HL-60 (cell line): ENCODE data around the gene DUOX2.
A peak's percentile ranks its signal among the peaks of the same experiment; 100 is the strongest.

Source experiments
- DNase-seq, 2 experiments: peaks; one replicate each; pipeline ENCODE4 v3.0.0-alpha.2; 2010 to 2020; ENCODE audit warnings: low read depth in 1 of 2, low spot score in 1 of 2
- H3K27ac ChIP-seq: fragments of 250-450 bp; sonication (Bioruptor Pico); replicated peaks from 2 replicates; pipeline ENCODE4 v1.5.1; 2020; ENCODE audit warnings: mild to moderate bottlenecking, moderate library complexity
- H3K27me3 ChIP-seq: fragments of 250-450 bp; sonication (Bioruptor Pico); 2 replicates; pipeline ENCODE4 v1.5.1; 2021; ENCODE audit warnings: mild to moderate bottlenecking, moderate library complexity; ENCODE audit not compliant: insufficient read depth, poor library complexity, severe bottlenecking
- H3K4me3 ChIP-seq: replicated peaks from 2 replicates; pipeline ENCODE4 v1.5.1; 2011; ENCODE audit warnings: mild to moderate bottlenecking, control low read depth, low read length; ENCODE audit not compliant: insufficient read depth
- CTCF ChIP-seq: IDR thresholded peaks from one replicate; pipeline ENCODE4 v1.5.1; 2011; ENCODE audit warnings: low read length, control low read depth, inconsistent platforms; ENCODE audit not compliant: insufficient read depth
- GABPA ChIP-seq: IDR thresholded peaks from 2 replicates; pipeline ENCODE4 v1.6.1; 2012; ENCODE audit warnings: low read depth
- POLR2AphosphoS5 ChIP-seq: IDR thresholded peaks from 2 replicates; pipeline ENCODE4 v1.6.1; 2012; ENCODE audit warnings: low read depth
- REST ChIP-seq: IDR thresholded peaks from 2 replicates; pipeline ENCODE4 v1.6.1; 2012; ENCODE audit warnings: low read depth; ENCODE audit not compliant: insufficient replicate concordance
- SPI1 ChIP-seq: IDR thresholded peaks from 2 replicates; pipeline ENCODE4 v1.6.1; 2012; ENCODE audit warnings: low read depth, mild to moderate bottlenecking, borderline replicate concordance

DUOX2 gene

DNA sequence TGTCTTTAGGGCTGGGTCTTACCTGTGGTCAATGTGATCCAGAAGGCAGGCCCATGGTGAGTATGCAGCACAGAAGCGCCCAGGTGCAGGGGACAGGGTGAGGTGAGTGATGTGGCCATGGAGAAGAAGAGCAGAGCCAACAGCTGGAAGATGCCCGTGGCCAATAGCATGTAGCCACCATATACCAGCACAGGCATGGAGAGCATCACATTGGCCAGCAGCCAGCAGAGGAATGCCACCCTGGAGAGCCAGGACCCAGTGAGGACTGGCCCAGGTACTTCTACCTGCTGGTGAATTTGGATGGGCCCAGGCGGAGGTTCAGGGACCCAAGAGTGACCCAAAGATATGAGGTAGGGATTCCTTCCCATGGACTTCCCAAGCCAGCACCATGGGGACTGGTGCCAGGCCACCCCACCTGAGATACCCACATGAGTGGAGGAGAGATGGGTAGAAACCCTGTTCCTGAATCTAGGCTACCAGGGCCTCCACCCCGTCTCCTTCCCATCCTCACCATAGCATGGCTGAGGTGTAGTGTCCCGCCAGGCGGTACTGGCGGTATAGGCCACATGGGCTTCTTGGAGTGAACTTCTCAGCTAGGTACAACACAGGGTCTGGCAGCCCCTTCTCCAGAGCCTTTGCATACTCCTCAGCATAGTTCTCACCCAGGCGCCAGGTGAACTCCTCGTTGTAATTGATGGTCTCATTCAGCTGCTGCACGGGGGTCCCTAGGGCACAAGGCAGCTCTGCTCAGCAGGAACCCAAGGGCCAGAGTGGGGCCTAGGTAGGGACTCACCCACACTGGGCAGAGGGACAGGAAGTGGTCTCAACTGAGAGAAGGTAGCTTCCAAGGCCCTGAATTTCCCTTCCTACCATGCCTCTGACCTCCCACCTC lies 6.4 kb upstream of the DUOX2 start:
- TF ChIP-seq CTCF (no peak), REST (no peak), GABPA (no peak), SPI1 (no peak), POLR2AphosphoS5 (no peak)
- no peak overlapping the region for H3K27ac ChIP-seq
- no peak for DNase-seq
- peaks cover 36% of the 10 kb centered on the region for H3K27me3 ChIP-seq
- H3K4me3 ChIP-seq = no peak overlapping the region

- H3K27me3 ChIP-seq = peaks cover 44% of the 10 kb centered on the region
- no peak overlapping the region for H3K4me3 ChIP-seq
- DNase-seq = no peak
- TF ChIP-seq POLR2AphosphoS5 (no peak), REST (no peak), SPI1 (no peak)
- no peak overlapping the region for H3K27ac ChIP-seq
These were observed 5.0 kb upstream of the DUOX2 start for GRCh38 chr15:45118996-45119395.

- Histone ChIP-seq H3K27me3 (peaks cover 53% of the 10 kb centered on the region), H3K4me3 (no peak overlapping the region), H3K27ac (no peak overlapping the region)
- TF ChIP-seq SPI1 (no peak), CTCF (peak; percentile 99)
- peak; percentile 52 to 87 for DNase-seq
These were observed 4.2 kb upstream of the DUOX2 start for GRCh38 chr15:45118131-45118588.

DNA sequence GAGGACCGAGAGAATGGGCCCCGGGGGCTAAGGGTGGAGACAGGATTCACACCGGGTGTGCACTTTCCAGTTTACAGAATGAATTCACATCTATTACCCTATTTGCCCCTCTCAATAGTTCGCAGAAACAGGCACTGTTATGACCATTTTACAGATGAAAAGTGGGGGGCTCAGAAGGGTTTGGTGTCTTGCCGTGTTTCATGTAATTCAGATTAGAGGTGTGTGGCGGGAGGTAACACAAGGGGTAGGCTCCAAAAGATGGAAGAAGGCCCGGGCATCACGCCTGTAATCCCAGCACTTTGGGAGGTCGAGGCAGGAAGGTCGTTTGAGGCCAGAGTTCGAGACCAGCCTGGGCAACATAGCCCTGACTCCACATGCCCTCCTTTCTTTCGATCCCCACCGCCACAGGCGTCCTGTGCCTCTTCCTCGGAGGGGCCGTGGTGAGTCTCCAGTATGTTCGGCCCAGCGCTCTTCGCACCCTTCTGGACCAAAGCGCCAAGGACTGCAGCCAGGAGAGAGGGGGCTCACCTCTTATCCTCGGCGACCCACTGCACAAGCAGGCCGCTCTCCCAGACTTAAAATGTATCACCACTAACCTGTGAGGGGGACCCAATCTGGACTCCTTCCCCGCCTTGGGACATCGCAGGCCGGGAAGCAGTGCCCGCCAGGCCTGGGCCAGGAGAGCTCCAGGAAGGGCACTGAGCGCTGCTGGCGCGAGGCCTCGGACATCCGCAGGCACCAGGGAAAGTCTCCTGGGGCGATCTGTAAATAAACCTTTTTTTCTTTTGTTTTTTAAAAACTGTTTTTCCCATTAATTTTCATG lies 3.5 kb upstream of the DUOX2 start:
- peaks cover 59% of the 10 kb centered on the region for H3K27me3 ChIP-seq
- no peak overlapping the region for H3K27ac ChIP-seq
- no peak for DNase-seq
- no peak overlapping the region for H3K4me3 ChIP-seq
- TF ChIP-seq REST (no peak), CTCF (no peak), GABPA (no peak), POLR2AphosphoS5 (no peak), SPI1 (no peak)
